Measurements from ENCODE around the gene LSAMP.

The LSAMP gene

DNA sequence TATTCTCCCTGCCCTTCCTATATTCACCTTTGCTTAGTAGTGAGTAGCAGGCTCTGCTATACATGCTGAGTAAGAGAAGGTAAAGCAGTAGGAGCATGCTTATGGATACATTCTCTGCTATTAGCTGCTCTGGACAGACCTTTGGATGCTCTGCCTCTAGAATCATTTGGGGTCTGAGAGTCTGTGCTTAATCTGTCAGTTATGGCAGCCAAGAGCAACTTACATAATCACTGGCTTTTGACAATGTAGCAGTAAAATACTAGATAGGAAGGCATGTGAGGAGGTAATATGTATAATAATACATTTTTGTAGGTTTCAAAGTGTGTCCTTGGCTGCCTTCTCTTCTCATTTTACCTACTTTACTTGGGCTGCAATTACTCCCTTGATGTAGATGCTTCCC is 544.3 kb downstream of the LSAMP start:
- H2AFZ ChIP-seq (ENCODE audit: low read depth, low read length, severe bottlenecking) = no peak overlapping the region
- no peaks in the 10 kb centered on the region for H3K36me3 ChIP-seq (ENCODE audit: low read length)
- no peaks in the 10 kb centered on the region for H3K27me3 ChIP-seq (ENCODE audit: low read length)
- no peaks in the 10 kb centered on the region for H4K20me1 ChIP-seq (ENCODE audit: low read depth, low read length)
- no peak overlapping the region for H3K27ac ChIP-seq (ENCODE audit: low read depth, low read length)
- no peak overlapping the region for H3K4me2 ChIP-seq (ENCODE audit: low read depth, low read length, poor library complexity, severe bottlenecking)
- TF ChIP-seq EZH2phosphoT487 (conservative IDR thresholded peaks at IDR 0.05; ENCODE audit: low read length) = no peak
- TF ChIP-seq, protein P1, sequence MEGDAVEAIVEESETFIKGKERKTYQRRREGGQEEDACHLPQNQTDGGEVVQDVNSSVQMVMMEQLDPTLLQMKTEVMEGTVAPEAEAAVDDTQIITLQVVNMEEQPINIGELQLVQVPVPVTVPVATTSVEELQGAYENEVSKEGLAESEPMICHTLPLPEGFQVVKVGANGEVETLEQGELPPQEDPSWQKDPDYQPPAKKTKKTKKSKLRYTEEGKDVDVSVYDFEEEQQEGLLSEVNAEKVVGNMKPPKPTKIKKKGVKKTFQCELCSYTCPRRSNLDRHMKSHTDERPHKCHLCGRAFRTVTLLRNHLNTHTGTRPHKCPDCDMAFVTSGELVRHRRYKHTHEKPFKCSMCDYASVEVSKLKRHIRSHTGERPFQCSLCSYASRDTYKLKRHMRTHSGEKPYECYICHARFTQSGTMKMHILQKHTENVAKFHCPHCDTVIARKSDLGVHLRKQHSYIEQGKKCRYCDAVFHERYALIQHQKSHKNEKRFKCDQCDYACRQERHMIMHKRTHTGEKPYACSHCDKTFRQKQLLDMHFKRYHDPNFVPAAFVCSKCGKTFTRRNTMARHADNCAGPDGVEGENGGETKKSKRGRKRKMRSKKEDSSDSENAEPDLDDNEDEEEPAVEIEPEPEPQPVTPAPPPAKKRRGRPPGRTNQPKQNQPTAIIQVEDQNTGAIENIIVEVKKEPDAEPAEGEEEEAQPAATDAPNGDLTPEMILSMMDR (IDR thresholded peaks at IDR 0.05; ENCODE audit: insufficient read depth, low read length, poor library complexity, severe bottlenecking) = no peak
- H3K9ac ChIP-seq (ENCODE audit: low read length) = no peak overlapping the region
- H3K9me2 ChIP-seq (replicated peaks; ENCODE audit: insufficient read depth, low read length) = no peaks in the 10 kb centered on the region
- no peak overlapping the region for H3K4me3 ChIP-seq (ENCODE audit: insufficient read depth, low read length, poor library complexity, severe bottlenecking)
- H3K79me2 ChIP-seq (ENCODE audit: insufficient read depth, low read length) = no peaks in the 10 kb centered on the region
- H3F3A ChIP-seq (ENCODE audit: insufficient read depth) = no peaks in the 10 kb centered on the region
- H3K9me3 ChIP-seq (ENCODE audit: insufficient read depth, low read length) = no peaks in the 10 kb centered on the region

DNA sequence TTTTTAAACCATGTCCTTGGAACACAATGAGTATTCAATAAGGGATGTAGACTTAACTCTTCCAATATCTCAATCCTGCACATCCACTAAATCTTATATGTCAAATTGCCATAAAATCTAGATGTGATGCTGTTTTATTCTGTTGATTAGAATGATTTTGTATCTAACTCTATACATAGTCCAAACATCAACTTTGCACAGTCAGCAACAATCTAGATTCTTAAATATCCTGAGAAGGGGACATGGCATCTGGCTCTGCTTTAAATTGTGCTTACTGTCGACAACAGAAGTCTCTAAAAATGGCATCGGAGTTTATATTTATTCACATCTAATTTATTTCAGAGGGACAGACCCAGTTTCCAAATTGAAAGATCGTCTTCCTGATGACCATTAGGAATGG is 545.8 kb downstream of the LSAMP start:
- Histone ChIP-seq H3K36me3 (ENCODE audit: low read length) (no peaks in the 10 kb centered on the region), H4K20me1 (ENCODE audit: low read depth, low read length) (no peaks in the 10 kb centered on the region), H3K9me3 (ENCODE audit: insufficient read depth, low read length) (no peaks in the 10 kb centered on the region), H3K79me2 (ENCODE audit: insufficient read depth, low read length) (no peaks in the 10 kb centered on the region), H3K9ac (ENCODE audit: low read length) (no peak overlapping the region), H3F3A (ENCODE audit: insufficient read depth) (no peaks in the 10 kb centered on the region), H2AFZ (ENCODE audit: low read depth, low read length, severe bottlenecking) (no peak overlapping the region), H3K9me2 (replicated peaks; ENCODE audit: insufficient read depth, low read length) (no peaks in the 10 kb centered on the region), H3K4me3 (ENCODE audit: insufficient read depth, low read length, poor library complexity, severe bottlenecking) (no peak overlapping the region), H3K27ac (ENCODE audit: low read depth, low read length) (no peak overlapping the region), H3K4me2 (ENCODE audit: low read depth, low read length, poor library complexity, severe bottlenecking) (no peak overlapping the region), H3K27me3 (ENCODE audit: low read length) (no peaks in the 10 kb centered on the region)
- no peak for TF ChIP-seq EZH2phosphoT487 (conservative IDR thresholded peaks at IDR 0.05; ENCODE audit: low read length)
- TF ChIP-seq, protein P1 (IDR thresholded peaks at IDR 0.05; ENCODE audit: insufficient read depth, low read length, poor library complexity, severe bottlenecking) = no peak

DNA sequence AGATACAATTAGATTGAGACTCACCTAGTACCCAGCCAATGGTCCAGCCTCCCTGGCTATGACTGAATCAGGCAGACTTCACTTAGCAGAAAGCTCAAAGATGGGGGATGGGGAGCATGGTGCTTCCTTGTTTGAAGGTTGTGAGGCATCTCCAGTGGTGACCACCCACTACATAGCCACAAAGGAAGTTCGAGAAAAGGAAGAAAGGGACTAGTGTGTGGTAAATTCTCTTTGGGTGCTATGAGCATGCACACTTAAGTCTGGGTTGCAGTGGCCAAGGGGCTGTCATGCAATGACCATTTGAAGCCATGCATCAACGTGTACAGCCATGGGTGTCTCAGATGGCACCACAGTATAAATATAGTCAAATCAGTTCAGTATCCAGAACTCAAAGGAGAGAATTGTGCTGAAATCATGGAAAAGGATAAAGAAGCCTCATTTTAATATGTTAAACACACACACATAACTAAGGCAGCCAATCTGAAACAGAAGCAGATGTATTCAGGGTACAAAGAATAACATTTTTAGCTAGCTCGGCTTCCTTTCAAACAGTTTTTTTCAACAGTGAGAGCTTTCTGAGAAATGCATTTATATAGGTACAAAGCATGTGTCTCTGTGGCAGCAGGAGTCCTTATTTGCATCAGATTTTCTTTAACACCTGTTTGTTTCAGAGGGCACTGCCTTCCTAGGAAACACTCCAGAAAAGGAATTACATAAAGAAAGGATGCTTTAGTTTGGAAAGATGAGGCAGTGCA is 546.5 kb downstream of the LSAMP start:
- Histone ChIP-seq H3K4me3 (ENCODE audit: insufficient read depth, low read length, poor library complexity, severe bottlenecking) (no peak overlapping the region), H2AFZ (ENCODE audit: low read depth, low read length, severe bottlenecking) (no peak overlapping the region), H3K4me2 (ENCODE audit: low read depth, low read length, poor library complexity, severe bottlenecking) (no peak overlapping the region), H3K9ac (ENCODE audit: low read length) (no peak overlapping the region), H3K27me3 (ENCODE audit: low read length) (no peaks in the 10 kb centered on the region), H3F3A (ENCODE audit: insufficient read depth) (no peaks in the 10 kb centered on the region), H4K20me1 (ENCODE audit: low read depth, low read length) (no peaks in the 10 kb centered on the region), H3K9me2 (replicated peaks; ENCODE audit: insufficient read depth, low read length) (no peaks in the 10 kb centered on the region), H3K9me3 (ENCODE audit: insufficient read depth, low read length) (no peaks in the 10 kb centered on the region), H3K27ac (ENCODE audit: low read depth, low read length) (no peak overlapping the region), H3K36me3 (ENCODE audit: low read length) (no peaks in the 10 kb centered on the region), H3K79me2 (ENCODE audit: insufficient read depth, low read length) (no peaks in the 10 kb centered on the region)
- no peak for TF ChIP-seq EZH2phosphoT487 (conservative IDR thresholded peaks at IDR 0.05; ENCODE audit: low read length)
- TF ChIP-seq, protein P1 (IDR thresholded peaks at IDR 0.05; ENCODE audit: insufficient read depth, low read length, poor library complexity, severe bottlenecking) = no peak
